ENCODE measurements around the gene RAMP1.

DNA sequence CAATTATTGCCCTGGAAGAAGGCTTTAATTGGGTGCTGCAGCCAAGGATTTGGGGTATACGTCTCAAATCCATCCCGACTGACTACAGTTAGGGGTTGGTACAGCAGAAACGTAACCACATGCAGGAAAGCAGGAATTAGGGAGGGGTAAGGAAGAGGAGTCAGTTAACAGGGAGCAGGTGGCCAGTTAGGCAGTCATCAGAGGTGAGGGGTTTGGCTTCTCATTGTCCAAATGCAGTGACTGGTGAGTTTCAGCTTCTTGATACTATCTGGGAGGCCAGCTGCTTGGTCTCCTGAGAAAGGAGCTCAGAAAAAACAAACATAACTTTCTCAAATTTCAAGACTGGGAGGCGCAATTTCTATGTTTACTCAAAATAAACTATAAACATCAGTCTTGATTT is 68.6 kb downstream of the RAMP1 start:
- TF ChIP-seq CEBPB (IDR thresholded peaks at IDR 0.05; ENCODE audit: low read depth) = no peak
- TF ChIP-seq, protein P1, sequence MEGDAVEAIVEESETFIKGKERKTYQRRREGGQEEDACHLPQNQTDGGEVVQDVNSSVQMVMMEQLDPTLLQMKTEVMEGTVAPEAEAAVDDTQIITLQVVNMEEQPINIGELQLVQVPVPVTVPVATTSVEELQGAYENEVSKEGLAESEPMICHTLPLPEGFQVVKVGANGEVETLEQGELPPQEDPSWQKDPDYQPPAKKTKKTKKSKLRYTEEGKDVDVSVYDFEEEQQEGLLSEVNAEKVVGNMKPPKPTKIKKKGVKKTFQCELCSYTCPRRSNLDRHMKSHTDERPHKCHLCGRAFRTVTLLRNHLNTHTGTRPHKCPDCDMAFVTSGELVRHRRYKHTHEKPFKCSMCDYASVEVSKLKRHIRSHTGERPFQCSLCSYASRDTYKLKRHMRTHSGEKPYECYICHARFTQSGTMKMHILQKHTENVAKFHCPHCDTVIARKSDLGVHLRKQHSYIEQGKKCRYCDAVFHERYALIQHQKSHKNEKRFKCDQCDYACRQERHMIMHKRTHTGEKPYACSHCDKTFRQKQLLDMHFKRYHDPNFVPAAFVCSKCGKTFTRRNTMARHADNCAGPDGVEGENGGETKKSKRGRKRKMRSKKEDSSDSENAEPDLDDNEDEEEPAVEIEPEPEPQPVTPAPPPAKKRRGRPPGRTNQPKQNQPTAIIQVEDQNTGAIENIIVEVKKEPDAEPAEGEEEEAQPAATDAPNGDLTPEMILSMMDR (IDR thresholded peaks at IDR 0.05 in 2 of 3, conservative IDR thresholded peaks at IDR 0.05 in 1 of 3; ENCODE audit: borderline replicate concordance in 1 of 3, insufficient read depth in 1 of 3, low read depth in 2 of 3, low read length in 2 of 3) = no peak
- no peak for TF ChIP-seq POLR2AphosphoS5 (IDR thresholded peaks at IDR 0.05; ENCODE audit: low read depth, low read length)
- TF ChIP-seq, protein P2, sequence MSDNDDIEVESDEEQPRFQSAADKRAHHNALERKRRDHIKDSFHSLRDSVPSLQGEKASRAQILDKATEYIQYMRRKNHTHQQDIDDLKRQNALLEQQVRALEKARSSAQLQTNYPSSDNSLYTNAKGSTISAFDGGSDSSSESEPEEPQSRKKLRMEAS (IDR thresholded peaks at IDR 0.05) = no peak
- no peak for TF ChIP-seq ZNF274 (IDR thresholded peaks at IDR 0.05; ENCODE audit: low read depth, low read length)
- TF ChIP-seq YY1 (IDR thresholded peaks at IDR 0.05; ENCODE audit: extremely low read depth, insufficient replicate concordance, low read depth, low read length) = no peak
- TF ChIP-seq EZH2 (IDR thresholded peaks at IDR 0.05) = no peak
- TF ChIP-seq POLR2A (IDR thresholded peaks at IDR 0.05; ENCODE audit: borderline replicate concordance, extremely low read depth, insufficient read depth, insufficient read length) = no peak
- no peak for TF ChIP-seq JUND (IDR thresholded peaks at IDR 0.05)
- TF ChIP-seq SP1 (IDR thresholded peaks at IDR 0.05; ENCODE audit: low read depth) = no peak
- TF ChIP-seq CBX3 (IDR thresholded peaks at IDR 0.05; ENCODE audit: low read depth) = no peak
- TF ChIP-seq SIN3A (IDR thresholded peaks at IDR 0.05; ENCODE audit: low read depth) = no peak
- TF ChIP-seq EZH2phosphoT487 (IDR thresholded peaks at IDR 0.05; ENCODE audit: borderline replicate concordance) = no peak
